Stimulated activated CD4-positive, alpha-beta T cell treated with anti-CD3 and anti-CD28 coated beads, Interleukin-15, amount 100 ng/mL, for 24 hours (primary cell): ENCODE data around the gene CRMP1.
"Not testable (repeated sequence)": the region's sequence is repeated elsewhere in the genome, so short reads cannot be mapped to it uniquely, and the experiment has no call there.

Experiments
- DNase-seq: peaks from one replicate; pipeline ENCODE4 v3.0.0-alpha.2; 2020

Gene CRMP1

GRCh38 chr4:5887361-5888221 lies 5.3 kb downstream of the CRMP1 start:
- DNase-seq: no peak

- no peak for DNase-seq
Observed at GRCh38 chr4:5887011-5887360, 5.9 kb downstream of the CRMP1 start.

DNA sequence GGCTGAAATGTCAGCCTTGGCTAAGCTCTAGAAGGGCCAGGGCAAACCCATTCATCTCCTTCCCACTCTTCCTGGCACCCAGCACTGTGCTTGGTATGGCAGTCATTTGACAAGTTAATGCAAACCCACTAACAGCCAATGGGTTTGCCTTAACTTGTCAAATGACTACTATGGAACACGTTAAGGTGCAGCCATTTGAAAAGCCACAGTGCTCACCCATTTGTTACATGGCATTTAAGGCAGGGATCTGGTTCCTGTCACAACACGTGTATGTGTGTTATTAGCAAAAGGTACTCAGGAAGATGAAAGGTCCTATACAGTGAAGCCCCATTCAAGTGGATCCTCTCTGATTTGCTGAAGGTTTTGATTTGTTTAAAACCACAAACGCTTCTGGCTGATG lies 7.2 kb downstream of the CRMP1 start:
- DNase-seq: no peak

GRCh38 chr4:5884796-5885195 lies 8.1 kb downstream of the CRMP1 start:
- DNase-seq: no peak

DNA sequence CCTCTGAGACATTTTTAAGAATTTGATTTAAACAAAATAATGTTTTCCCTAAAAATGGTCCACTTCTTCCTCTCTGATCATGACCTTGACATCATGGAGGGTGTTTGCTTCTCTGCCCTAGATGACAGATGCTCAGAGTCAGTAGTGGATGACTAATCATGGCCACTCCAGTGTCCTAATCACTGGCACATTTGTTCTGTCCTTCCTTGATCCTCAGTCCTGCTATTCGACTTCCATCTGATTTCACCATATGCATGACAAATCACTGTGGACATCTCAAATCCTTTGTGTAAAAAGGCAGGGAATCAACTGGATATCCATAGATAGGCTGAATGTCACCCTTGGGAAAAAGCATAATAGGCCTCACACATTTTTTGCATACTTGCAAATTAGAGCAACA lies 9.0 kb downstream of the CRMP1 start:
- no peak for DNase-seq

DNA sequence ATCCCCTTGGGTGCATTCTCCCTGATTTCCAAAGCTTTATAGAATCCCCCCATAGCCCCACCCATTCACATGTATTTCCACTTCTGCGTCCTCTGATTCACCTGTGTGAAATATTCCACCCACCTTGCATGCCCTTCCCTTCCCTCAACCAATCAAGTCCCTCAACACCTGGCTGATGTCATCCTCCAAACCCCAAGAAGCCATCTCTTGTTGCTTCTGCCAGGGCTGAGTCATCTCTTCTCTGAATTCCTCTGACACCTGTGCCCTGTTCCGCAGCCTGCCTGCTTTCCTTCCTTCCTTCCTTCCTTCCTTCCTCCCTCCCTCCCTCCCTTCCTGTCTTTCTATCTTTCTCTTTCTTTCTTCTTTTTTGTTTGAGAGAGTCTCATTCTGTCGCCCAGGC lies 9.9 kb downstream of the CRMP1 start:
- no peak for DNase-seq

GRCh38 chr4:5881340-5881739 lies 11.5 kb downstream of the CRMP1 start:
- no peak for DNase-seq

DNA sequence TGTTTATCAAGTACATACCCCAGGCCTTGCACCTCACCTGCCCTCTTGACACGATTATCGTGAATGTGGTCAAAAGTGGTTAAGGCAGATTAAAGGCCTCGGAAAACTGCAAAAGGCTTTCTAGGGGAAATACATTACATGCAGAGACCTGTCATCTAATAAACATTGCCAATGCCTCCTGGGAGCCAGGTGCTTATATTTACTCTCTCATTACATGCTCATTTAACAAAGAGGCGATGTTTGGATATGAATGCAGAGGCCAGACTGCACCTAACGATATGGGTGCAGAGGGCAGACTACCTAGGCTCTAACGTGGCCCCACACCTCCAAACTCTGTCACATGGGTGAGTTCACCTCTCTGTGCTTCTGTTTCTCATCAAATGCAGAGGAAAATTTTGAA lies 14.5 kb downstream of the CRMP1 start:
- no peak for DNase-seq

- no peak for DNase-seq
Observed at GRCh38 chr4:5877392-5877791, 15.5 kb downstream of the CRMP1 start.

DNA sequence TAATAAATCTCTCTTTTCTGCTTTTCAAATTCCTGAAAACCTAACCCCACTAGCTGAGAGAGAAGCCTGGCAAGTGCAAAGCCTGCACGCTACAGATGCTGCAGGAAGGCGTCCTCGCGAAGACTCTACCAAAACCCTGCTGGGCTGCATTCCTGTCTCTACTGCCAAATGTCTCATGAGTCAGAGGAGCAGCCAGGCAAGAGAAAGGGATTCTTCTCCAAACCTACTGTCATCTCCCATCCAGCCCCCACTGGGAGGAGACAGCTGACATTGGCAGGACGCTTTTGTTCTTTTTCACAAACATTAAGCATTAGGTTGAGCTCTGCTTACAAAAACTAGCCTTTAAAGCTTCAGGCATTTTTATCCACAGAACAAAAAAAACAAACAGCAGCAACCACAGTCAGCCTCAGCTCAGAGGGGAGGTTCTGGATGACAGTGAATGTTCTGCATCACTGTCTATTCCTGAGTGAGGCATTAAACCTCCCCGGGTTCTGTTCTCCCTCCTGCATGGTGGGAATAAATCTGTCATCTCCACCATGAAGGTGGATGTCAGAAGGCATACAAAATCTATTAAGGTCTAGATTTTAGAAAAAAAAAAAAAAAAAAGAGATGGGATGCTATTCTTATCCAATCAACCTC lies 18.0 kb downstream of the CRMP1 start:
- DNase-seq: no peak

DNA sequence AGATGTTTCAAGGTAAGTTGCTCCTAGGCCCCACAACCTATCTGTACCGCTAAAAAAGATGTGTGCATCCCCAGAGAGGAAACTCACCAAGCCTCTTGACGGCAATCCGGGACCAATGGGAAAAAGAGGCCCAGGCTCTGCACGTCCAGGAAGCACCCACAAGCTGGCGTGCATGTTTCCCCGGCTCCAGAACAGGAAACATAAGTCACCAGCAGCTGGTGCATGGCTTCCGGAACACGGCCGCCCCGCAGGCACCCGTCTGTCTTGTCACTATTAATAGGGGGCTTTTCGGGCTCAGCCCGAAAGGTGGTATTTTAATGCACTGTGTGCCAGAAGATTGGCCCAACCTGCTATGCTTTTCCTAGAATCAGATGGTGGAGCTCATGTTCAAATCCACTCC lies 22.2 kb downstream of the CRMP1 start:
- no peak for DNase-seq

DNA sequence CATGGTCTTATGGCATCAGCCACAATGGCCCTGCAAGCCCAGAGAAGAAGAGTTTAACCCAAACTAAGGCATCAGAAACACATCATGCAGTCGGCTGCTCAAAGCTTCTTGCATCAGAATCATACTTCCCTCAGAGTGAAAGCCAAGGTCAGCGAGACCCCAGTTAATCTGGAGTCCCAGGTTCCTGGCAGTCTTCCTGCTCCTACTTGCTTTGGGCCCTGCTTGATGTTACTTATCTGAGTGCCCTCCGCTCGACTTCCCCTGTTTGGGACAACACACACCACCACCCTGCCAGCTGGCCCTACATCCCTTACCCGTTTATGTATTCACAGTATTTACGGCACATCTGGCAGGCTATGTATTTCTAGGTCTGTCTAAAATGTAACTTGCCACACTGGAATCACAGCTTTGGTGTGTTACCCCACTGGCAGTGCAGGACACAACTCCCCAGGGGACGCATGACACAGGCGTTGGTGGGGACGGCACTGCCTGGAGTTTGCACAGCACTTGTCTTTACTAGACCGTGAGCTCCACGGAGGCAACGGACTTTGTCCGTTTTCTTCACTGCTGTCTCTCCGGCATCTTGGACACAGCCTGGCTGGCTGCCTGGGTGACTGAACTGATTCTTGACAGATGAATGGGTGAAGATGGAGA lies 22.8 kb downstream of the CRMP1 start:
- no peak for DNase-seq

- DNase-seq: no peak
Observed at GRCh38 chr4:5867866-5868265, 25.0 kb downstream of the CRMP1 start.

GRCh38 chr4:5866841-5867813 lies 25.8 kb downstream of the CRMP1 start:
- no peak for DNase-seq

DNA sequence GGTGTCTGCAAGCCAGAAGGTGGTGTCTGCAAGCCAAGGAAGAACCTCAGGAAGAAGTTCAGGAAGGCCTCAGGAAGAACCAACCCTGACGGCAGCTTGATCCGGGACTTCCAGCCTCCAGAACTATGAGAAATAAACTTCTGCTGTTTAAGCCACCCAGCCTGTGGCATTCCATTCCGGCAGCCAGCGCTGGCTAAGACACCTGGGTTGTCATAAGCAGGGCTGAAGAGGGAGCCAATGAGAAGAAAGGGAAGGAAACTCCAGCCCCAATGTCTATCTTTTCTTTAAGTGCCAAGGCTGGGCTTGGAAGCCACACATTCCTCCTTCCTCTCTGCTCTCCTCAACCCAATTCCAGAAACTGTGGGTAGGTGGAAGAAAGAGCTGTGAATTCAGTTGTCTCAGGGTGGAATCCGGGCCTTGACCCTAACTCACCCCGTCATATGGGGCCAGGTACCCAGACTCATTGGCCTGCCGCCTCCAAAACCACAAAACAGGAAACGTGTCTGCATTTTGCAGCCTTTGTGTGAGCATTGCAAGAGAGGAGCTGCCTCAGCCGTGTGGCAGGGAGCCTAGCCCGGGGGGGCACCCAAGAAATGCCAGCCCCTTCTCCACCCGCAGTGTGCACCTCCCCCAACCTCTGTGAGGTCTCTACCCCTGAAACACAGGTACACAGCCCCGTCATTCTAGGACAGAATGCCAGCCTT lies 26.8 kb downstream of the CRMP1 start:
- DNase-seq: no peak

- DNase-seq: peak; percentile 80
Observed at GRCh38 chr4:5863461-5864113, 29.3 kb downstream of the CRMP1 start.

DNA sequence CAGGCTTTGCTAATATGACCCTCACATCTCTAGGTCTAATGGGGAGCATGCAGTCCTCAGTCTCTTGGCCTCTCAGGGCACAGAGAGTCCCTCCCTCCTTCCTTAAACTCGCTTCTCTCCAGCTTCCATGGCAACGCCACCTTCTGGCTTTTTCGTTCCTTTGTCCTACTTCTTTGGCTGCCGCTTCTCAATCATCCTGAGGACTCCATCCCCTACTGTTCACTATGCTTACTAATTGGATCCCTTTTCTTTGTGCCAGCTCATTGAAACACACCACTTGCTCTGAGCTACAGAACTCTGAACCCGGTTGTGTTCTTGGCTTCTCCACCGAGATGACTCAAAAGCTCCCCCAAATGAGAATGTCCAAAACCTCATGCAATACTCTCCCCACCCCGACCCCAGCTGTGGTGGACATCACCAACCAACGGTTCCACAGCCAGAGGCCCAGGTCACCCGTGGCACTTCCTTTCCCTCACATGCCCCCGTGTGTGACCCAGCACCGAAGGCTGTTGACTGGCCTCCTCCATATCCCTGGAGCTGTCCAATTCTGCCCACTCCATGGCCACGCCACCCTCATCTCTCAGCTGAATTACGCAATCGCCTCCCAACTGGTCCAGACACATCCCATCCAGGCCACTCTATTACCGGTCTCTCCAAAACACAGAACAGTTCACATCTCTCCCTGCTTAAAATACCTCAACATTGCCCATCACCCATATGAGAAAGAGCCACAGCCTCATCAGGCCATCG lies 34.7 kb downstream of the CRMP1 start:
- DNase-seq: no peak

DNA sequence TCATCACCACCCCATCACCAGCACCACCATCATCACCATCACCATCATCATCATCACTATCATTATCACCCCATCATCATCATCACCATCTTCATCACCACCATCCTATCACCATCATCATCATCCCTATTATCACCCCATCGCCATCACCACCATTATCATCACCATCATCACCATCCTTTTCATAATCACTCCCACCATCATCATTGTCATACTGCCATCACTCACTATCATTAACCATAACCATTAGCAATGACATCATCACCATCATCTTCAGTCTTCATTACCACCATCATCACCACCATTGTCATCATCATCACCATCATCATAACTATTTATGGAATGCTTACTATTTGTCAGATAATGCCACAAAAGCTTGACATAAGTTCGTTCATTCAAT lies 35.7 kb downstream of the CRMP1 start:
- DNase-seq: no peak

DNA sequence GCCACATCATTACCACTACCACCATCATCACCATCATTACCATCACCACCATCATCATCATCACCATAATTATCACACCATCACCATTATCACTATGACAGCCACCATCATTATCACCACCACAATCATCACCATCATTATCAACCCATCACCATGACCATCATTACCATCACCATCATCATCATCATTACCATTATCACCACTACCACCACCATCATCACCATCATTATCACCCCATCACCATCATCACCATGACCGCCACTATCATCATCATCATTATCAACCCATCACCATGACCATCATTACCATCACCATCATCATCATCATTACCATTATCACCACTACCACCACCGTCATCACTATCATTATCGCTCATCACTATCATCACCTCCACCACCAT lies 36.5 kb downstream of the CRMP1 start:
- DNase-seq: not testable (repeated sequence)

DNA sequence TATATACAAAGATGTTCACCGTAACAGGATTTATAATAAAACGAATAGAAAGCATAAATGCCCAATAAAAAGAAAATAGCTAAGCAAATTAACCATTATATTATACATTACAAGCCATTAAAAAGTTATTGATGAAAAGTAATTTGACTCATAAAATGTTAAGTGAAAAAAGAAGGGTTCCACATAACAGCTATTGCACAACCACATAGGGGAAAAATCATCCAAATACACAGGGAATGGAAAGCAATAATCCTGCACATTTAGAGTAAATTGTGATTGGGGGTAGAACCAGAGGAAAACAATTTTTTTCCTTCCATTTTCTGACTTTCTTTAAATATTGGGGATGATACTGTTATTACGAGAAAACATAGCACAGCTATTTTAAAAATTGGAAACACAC lies 38.0 kb downstream of the CRMP1 start:
- DNase-seq: no peak
